ENCODE data around the gene PCDHA9.
"Not testable (repeated sequence)": the region's sequence is repeated elsewhere in the genome, so short reads cannot be mapped to it uniquely, and the experiment has no call there.

PCDHA9 gene

GRCh38 chr5:140869555-140869886, 21.3 kb downstream of the PCDHA9 start:
- DNase-seq (ENCODE audit: low spot score) = no peak
- TF ChIP-seq CTCF (IDR thresholded peaks at IDR 0.05; ENCODE audit: extremely low read depth, insufficient read depth, missing control alignments) = no peak
- in situ Hi-C loops (cut with MboI; ENCODE audit: low pct_unique_long_range_greater_than_20kb, low sequenced_read_pairs, unreplicated experiment) = no loop called here

DNA sequence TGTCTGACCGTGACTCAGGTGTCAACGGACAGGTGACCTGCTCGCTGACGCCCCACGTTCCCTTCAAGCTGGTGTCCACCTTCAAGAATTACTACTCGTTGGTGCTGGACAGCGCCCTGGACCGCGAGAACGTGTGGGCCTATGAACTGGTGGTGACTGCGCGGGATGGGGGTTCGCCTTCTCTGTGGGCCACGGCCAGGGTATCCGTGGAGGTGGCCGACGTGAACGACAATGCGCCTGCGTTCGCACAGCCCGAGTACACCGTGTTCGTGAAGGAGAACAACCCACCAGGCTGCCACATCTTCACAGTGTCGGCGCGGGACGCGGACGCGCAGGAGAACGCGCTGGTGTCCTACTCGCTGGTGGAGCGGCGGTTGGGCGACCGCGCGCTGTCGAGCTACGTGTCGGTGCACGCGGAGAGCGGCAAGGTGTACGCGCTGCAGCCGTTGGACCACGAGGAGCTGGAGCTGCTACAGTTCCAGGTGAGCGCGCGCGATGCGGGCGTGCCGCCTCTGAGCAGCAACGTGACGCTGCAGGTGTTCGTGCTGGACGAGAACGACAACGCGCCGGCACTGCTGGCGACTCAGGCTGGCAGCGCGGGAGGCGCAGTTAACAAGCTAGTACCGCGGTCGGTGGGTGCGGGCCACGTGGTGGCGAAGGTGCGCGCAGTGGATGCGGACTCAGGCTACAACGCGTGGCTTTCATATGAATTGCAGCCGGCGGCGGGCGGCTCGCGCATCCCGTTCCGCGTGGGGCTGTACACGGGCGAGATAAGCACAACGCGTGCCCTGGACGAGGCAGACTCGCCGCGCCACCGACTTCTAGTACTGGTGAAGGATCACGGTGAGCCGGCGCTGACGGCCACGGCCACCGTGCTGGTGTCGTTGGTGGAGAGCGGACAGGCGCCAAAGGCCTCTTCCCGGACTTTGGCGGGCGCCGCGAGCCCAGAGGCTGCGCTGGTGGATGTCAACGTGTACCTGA, 22.3 kb downstream of the PCDHA9 start:
- TF ChIP-seq CTCF (IDR thresholded peaks at IDR 0.05; ENCODE audit: extremely low read depth, insufficient read depth, missing control alignments) = no peak
- in situ Hi-C loops (cut with MboI; ENCODE audit: low pct_unique_long_range_greater_than_20kb, low sequenced_read_pairs, unreplicated experiment) = no loop called here
- no peak for DNase-seq (ENCODE audit: low spot score)

GRCh38 chr5:140875085-140876065, 27.2 kb downstream of the PCDHA9 start, which contains the start of gene PCDHA12:
Gene PCDHA12, plus strand, starts transcription at chr5:140875308. Its CDS starts 165 bp downstream, at chr5:140875473.
- in situ Hi-C loops (cut with MboI; ENCODE audit: low pct_unique_long_range_greater_than_20kb, low sequenced_read_pairs, unreplicated experiment) = no loop called here
- no peak for TF ChIP-seq CTCF (IDR thresholded peaks at IDR 0.05; ENCODE audit: extremely low read depth, insufficient read depth, missing control alignments)
- DNase-seq (ENCODE audit: low spot score) = no peak

DNA sequence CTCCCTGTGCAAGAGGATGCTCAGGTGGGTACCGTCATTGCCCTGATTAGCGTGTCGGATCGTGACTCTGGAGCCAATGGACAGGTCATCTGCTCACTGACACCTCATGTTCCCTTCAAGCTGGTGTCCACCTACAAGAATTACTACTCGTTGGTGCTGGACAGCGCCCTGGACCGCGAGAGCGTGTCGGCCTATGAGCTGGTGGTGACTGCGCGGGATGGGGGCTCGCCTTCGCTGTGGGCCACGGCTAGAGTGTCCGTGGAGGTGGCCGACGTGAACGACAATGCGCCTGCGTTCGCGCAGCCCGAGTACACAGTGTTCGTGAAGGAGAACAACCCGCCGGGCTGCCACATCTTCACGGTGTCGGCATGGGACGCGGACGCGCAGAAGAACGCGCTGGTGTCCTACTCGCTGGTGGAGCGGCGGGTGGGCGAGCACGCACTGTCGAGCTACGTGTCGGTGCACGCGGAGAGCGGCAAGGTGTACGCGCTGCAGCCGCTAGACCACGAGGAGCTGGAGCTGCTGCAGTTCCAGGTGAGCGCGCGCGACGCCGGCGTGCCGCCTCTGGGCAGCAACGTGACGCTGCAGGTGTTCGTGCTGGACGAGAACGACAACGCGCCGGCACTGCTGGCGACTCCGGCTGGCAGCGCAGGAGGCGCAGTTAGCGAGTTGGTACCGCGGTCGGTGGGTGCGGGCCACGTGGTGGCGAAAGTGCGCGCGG, 28.5 kb downstream of the PCDHA9 start:
- in situ Hi-C loops (cut with MboI; ENCODE audit: low pct_unique_long_range_greater_than_20kb, low sequenced_read_pairs, unreplicated experiment); DNase-seq (ENCODE audit: low spot score): not testable (repeated sequence)

DNA sequence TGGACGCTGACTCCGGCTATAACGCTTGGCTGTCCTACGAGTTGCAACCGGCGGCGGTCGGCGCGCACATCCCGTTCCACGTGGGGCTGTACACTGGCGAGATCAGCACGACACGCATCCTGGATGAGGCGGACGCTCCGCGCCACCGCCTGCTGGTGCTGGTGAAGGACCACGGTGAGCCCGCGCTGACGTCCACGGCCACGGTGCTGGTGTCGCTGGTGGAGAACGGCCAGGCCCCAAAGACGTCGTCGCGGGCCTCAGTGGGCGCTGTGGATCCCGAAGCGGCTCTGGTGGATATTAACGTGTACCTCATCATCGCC, 29.0 kb downstream of the PCDHA9 start:
- in situ Hi-C loops (cut with MboI; ENCODE audit: low pct_unique_long_range_greater_than_20kb, low sequenced_read_pairs, unreplicated experiment) = no loop called here
- DNase-seq (ENCODE audit: low spot score) = no peak
- no peak for TF ChIP-seq CTCF (IDR thresholded peaks at IDR 0.05; ENCODE audit: extremely low read depth, insufficient read depth, missing control alignments)

DNA sequence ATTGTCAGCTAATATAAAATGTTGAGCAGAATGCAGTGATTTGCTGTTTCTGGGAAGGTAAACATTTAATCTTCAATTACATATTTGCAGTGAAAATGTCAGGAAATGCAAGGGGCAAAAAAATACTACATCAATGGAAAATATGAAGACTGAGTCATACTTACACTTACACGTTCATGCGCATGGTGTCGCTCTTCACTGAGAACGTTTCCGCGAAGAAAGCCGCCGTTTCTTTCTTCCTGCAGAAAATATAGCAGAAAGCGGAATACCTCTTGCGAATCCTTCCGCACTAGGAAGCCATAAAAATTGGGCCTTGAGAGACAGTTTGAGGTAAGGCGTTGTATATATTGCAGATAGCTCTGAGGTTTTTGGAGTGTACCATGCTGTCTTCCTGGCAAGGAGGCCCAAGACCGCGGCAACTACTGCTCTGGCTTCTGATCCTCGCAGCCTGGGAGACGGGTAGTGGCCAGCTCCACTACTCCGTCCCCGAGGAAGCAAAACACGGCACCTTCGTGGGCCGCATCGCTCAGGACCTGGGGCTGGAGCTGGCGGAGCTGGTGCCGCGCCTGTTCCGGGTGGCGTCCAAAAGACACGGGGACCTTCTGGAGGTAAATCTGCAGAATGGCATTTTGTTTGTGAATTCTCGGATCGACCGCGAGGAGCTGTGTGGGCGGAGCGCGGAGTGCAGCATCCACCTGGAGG, 33.9 kb downstream of the PCDHA9 start, which contains the start of gene PCDHA13:
TSS of gene PCDHA13 (plus strand) at position 236 of the 702 bp plus-strand sequence. CDS start at position 381, 145 bp downstream.
- TF ChIP-seq CTCF (IDR thresholded peaks at IDR 0.05; ENCODE audit: extremely low read depth, insufficient read depth, missing control alignments) = no peak
- DNase-seq (ENCODE audit: low spot score) = peak; percentile 5
- in situ Hi-C loops (cut with MboI; ENCODE audit: low pct_unique_long_range_greater_than_20kb, low sequenced_read_pairs, unreplicated experiment) = no loop called here

Measured in GM13977 (cell line).